CD4-positive, alpha-beta T cell treated with Interferon alpha-2 for 1 hour (primary cell): ENCODE measurements around the gene FLT1.

Experiments used
- DNase-seq, 2 donors: peaks; one replicate each; pipeline ENCODE4 v3.0.0-alpha.2; 2020 to 2022

The FLT1 gene

GRCh38 chr13:28494778-28495537 lies at the start of gene FLT1:
Gene FLT1, minus strand, starts transcription at chr13:28495128. Its CDS starts 285 bp downstream, at chr13:28494843.
- DNase-seq, result peak; percentile 20 to 51

GRCh38 chr13:28544026-28544425 lies 49.1 kb upstream of the FLT1 start:
- no peak for DNase-seq

GRCh38 chr13:28542804-28543203 lies 47.9 kb upstream of the FLT1 start:
- no peak for DNase-seq

- no peak for DNase-seq
Measured at GRCh38 chr13:28541966-28542365, 47.0 kb upstream of the FLT1 start.

GRCh38 chr13:28540612-28541011 lies 45.7 kb upstream of the FLT1 start:
- DNase-seq, result no peak

GRCh38 chr13:28539625-28540286 lies 44.8 kb upstream of the FLT1 start:
- DNase-seq, result no peak

- no peak for DNase-seq
Measured at GRCh38 chr13:28538932-28539331, 44.0 kb upstream of the FLT1 start.

- no peak for DNase-seq
Measured at GRCh38 chr13:28537171-28537570, 42.2 kb upstream of the FLT1 start.

GRCh38 chr13:28536371-28536770 lies 41.4 kb upstream of the FLT1 start:
- DNase-seq, result no peak

GRCh38 chr13:28535734-28536133 lies 40.8 kb upstream of the FLT1 start:
- DNase-seq, result no peak

GRCh38 chr13:28534801-28535200 lies 39.9 kb upstream of the FLT1 start:
- no peak for DNase-seq

- DNase-seq, result no peak
Measured at GRCh38 chr13:28534210-28534609, 39.3 kb upstream of the FLT1 start.

GRCh38 chr13:28533441-28534166 lies 38.7 kb upstream of the FLT1 start:
- no peak for DNase-seq

- DNase-seq, result no peak
Measured at GRCh38 chr13:28533125-28533436, 38.2 kb upstream of the FLT1 start.

- DNase-seq, result no peak
Measured at GRCh38 chr13:28532388-28533124, 37.6 kb upstream of the FLT1 start.

- no peak for DNase-seq
Measured at GRCh38 chr13:28531845-28532387, 37.0 kb upstream of the FLT1 start.

- no peak for DNase-seq
Measured at GRCh38 chr13:28531077-28531844, 36.3 kb upstream of the FLT1 start.

- no peak for DNase-seq
Measured at GRCh38 chr13:28530729-28531076, 35.8 kb upstream of the FLT1 start.

- DNase-seq, result no peak
Measured at GRCh38 chr13:28529836-28530235, 34.9 kb upstream of the FLT1 start.

GRCh38 chr13:28528848-28529247 lies 33.9 kb upstream of the FLT1 start:
- DNase-seq, result no peak

GRCh38 chr13:28528388-28528787 lies 33.5 kb upstream of the FLT1 start:
- no peak for DNase-seq

- peak; percentile 6 to 65 for DNase-seq
Measured at GRCh38 chr13:28527629-28528028, 32.7 kb upstream of the FLT1 start.
